Measurements from ENCODE around the gene AADAC.

DNA sequence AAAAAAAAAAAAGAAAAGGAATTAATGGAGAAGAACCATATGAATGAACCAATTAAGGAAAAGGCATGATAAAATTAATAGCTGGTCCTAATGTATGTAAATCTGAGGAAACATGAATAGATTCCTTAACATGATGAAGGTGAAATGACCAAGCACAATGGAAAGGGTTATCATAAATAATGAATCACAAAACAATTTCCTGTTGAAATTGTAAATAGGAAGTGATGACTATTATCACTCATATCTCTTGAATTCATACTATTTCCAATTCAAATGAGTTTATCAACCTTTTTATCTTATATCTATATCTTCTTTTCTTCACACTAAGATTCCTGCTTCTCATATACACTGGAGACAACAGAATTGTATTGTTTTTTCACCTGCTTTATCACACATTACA is 48.2 kb upstream of the AADAC start:
- TF ChIP-seq, protein P1, sequence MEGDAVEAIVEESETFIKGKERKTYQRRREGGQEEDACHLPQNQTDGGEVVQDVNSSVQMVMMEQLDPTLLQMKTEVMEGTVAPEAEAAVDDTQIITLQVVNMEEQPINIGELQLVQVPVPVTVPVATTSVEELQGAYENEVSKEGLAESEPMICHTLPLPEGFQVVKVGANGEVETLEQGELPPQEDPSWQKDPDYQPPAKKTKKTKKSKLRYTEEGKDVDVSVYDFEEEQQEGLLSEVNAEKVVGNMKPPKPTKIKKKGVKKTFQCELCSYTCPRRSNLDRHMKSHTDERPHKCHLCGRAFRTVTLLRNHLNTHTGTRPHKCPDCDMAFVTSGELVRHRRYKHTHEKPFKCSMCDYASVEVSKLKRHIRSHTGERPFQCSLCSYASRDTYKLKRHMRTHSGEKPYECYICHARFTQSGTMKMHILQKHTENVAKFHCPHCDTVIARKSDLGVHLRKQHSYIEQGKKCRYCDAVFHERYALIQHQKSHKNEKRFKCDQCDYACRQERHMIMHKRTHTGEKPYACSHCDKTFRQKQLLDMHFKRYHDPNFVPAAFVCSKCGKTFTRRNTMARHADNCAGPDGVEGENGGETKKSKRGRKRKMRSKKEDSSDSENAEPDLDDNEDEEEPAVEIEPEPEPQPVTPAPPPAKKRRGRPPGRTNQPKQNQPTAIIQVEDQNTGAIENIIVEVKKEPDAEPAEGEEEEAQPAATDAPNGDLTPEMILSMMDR (IDR thresholded peaks at IDR 0.05), result no peak
- no peak for TF ChIP-seq POLR2A (IDR thresholded peaks at IDR 0.05)
